Tibial artery (tissue), 4 donors: ENCODE measurements around the gene MALRD1.

Experiments used
- DNase-seq, 2 donors: peaks; one replicate each; pipeline ENCODE4 v3.0.0-alpha.2; 2019
- H3K27ac ChIP-seq, 2 donors: fragments of 200-600 bp; sonication (generic) in 1 of 2; 1 replicate in 1 of 2; 2 replicates in 1 of 2; pipeline ENCODE4 v1.5.1; 2018 to 2019; ENCODE audit warnings: mild to moderate bottlenecking in 1 of 2
- H3K27me3 ChIP-seq, 2 donors: fragments of 200-600 bp; sonication (generic) in 1 of 2; one replicate each; pipeline versions ENCODE4 v1.5.1 to v1.6.0; 2016 to 2019
- H3K36me3 ChIP-seq, 3 donors: fragments of 200-600 bp; sonication (generic) in 2 of 3; one replicate each; pipeline ENCODE4 v1.5.1; 2016 to 2019; ENCODE audit warnings: mild to moderate bottlenecking in 2 of 3
- H3K4me1 ChIP-seq, 4 donors: fragments of 200-600 bp; sonication (generic) in 2 of 4; 1 replicate in 3 of 4; 2 replicates in 1 of 4; pipeline ENCODE4 v1.5.1; 2016 to 2019
- H3K4me3 ChIP-seq, 2 donors: fragments of 200-600 bp; sonication (generic) in 1 of 2; 1 replicate in 1 of 2; 2 replicates in 1 of 2; pipeline ENCODE4 v1.5.1; 2018 to 2019; ENCODE audit warnings: mild to moderate bottlenecking in 2 of 2
- H3K9me3 ChIP-seq, 3 donors: fragments of 200-600 bp; sonication (generic) in 1 of 3; one replicate each; pipeline ENCODE4 v1.5.1; 2016 to 2019
- intact Hi-C: fragments of 100-400 bp; cut with DNase I; formaldehyde crosslinking; loops from one replicate; pipeline ENCODE4 v1.15.0; 2023; ENCODE audit warnings: low total_unique reads
- TF ChIP-seq, protein P1 (sequence below), 2 experiments: fragments of 200-600 bp in 1 of 2; fragments of 450-650 bp in 1 of 2; IDR thresholded peaks; one replicate each; pipeline ENCODE4 v1.5.1; 2017 to 2019; ENCODE audit warnings: antibody characterized with exemption in 2 of 2, mild to moderate bottlenecking in 1 of 2, moderate library complexity in 1 of 2

The MALRD1 gene

DNA sequence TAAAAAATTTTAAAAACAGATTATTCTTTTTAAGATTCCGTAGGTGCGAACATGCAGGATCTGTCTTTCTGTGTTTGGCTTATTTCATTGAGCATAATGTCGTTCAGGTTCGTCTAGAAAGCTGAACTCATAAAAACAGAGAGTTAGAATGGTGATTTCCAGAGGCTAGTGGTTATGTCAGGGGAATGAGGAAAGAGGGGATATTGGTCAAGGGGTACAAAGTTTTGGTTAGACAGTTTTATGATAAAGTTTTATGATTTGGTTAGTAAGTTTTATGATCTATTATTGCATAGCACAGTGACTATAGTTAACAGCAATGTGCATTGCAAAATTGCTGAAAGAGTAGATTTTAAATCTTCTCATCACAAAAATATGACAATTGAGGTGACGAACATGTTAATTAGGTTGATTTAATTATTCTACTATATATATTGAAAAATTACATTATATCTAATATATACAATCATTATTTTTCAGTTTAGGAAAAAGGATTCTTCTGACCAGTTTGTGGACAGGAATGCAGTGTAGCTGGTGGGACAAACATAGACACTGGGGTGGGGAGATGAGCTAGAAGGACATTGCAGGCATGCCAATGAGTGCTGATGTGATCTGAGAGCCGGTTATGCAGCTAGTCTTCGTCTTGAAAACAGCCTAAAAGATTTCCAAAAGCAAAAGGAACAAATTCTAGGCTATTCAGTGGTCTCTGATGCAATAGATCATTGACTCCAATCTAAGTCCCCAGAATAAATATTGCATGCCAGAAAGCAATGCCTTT is 31.3 kb upstream of the MALRD1 start:
- Histone ChIP-seq H3K4me3 (no peak overlapping the region), H3K4me1 (no peaks in the 10 kb centered on the region), H3K9me3 (peaks cover 0 to 2% (median 0%) of the 10 kb centered on the region in 3 donors), H3K27me3 (no peaks in the 10 kb centered on the region), H3K27ac (no peak overlapping the region), H3K36me3 (no peaks in the 10 kb centered on the region)
- TF ChIP-seq, protein P1, sequence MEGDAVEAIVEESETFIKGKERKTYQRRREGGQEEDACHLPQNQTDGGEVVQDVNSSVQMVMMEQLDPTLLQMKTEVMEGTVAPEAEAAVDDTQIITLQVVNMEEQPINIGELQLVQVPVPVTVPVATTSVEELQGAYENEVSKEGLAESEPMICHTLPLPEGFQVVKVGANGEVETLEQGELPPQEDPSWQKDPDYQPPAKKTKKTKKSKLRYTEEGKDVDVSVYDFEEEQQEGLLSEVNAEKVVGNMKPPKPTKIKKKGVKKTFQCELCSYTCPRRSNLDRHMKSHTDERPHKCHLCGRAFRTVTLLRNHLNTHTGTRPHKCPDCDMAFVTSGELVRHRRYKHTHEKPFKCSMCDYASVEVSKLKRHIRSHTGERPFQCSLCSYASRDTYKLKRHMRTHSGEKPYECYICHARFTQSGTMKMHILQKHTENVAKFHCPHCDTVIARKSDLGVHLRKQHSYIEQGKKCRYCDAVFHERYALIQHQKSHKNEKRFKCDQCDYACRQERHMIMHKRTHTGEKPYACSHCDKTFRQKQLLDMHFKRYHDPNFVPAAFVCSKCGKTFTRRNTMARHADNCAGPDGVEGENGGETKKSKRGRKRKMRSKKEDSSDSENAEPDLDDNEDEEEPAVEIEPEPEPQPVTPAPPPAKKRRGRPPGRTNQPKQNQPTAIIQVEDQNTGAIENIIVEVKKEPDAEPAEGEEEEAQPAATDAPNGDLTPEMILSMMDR (IDR thresholded peaks at IDR 0.05): no peak
- intact Hi-C loops: no loop called here
- DNase-seq: no peak

DNA sequence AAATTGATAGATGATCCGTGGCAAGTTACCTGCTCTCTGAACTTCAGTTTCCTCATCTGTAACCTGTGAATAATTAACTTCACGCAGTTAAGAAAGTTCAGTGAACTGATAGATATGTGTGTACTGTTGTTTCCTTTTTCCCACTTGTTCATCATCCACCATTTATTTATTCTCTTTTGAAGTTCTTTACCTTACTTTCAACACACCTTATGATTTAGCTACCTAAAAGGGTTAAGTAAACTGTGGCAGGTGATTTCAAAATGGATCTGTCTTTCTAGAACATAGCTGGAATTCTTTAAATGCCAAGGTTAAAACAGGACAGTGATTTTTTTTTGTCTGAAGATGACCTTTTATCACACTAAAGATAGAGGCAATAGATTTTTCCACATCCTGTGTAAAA is 27.4 kb upstream of the MALRD1 start:
- H3K4me1 ChIP-seq: no peaks in the 10 kb centered on the region
- TF ChIP-seq, protein P1 (IDR thresholded peaks at IDR 0.05): no peak
- no peak overlapping the region for H3K4me3 ChIP-seq
- H3K9me3 ChIP-seq: peaks cover 0 to 2% (median 0%) of the 10 kb centered on the region in 3 donors
- no peak overlapping the region for H3K27ac ChIP-seq
- no peak for DNase-seq
- intact Hi-C loops: no loop called here
- H3K36me3 ChIP-seq: no peaks in the 10 kb centered on the region
- H3K27me3 ChIP-seq: no peaks in the 10 kb centered on the region

DNA sequence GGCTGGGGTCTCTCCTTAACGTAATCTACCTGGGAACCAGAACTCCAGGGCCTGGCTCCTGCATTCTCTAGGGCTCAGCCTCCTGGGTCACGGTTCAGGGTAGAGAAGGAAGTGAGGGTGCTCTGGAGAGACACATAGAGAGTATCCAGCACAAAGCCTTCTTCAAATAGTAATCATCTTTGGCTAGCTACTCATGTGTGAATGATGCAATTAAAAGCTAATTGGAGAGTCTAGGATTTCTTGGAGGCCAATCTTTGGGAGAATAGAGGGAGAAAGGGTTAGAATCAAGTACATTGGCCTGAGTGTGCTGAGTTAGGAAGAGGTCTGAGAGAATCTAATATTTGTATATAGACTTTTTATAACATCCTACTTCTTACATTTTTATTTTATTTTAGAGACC is 24.0 kb upstream of the MALRD1 start:
- Histone ChIP-seq H3K4me3 (no peak overlapping the region), H3K9me3 (peaks cover 0 to 2% (median 0%) of the 10 kb centered on the region in 3 donors), H3K4me1 (no peaks in the 10 kb centered on the region), H3K36me3 (no peaks in the 10 kb centered on the region), H3K27ac (no peak overlapping the region), H3K27me3 (no peaks in the 10 kb centered on the region)
- intact Hi-C loops: no loop called here
- TF ChIP-seq, protein P1 (IDR thresholded peaks at IDR 0.05): no peak
- no peak for DNase-seq

DNA sequence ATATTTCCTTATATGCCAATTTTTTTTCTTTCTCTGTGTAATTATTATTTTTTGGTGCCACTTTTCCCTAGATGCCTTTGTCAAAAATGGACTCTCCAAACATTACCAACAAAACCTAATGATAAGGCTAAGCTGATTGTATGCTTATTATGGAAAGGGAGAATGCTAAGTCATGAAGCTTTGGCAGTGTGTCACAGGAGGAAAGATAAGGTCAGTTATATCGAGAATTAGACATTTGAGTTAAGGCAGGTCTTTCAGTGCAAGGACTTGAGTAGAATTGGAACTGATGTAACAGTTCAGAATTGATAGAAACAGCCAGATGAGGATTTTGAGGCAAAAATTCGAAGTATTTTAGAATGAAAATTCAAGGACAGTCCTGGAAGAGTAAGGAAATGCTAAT is 16.8 kb upstream of the MALRD1 start:
- no peaks in the 10 kb centered on the region for H3K9me3 ChIP-seq
- TF ChIP-seq, protein P1 (IDR thresholded peaks at IDR 0.05): no peak
- H3K36me3 ChIP-seq: no peaks in the 10 kb centered on the region
- no peaks in the 10 kb centered on the region for H3K27me3 ChIP-seq
- no peak overlapping the region for H3K4me3 ChIP-seq
- no peak overlapping the region for H3K27ac ChIP-seq
- DNase-seq: no peak
- no peaks in the 10 kb centered on the region for H3K4me1 ChIP-seq
- intact Hi-C loops: no loop called here

DNA sequence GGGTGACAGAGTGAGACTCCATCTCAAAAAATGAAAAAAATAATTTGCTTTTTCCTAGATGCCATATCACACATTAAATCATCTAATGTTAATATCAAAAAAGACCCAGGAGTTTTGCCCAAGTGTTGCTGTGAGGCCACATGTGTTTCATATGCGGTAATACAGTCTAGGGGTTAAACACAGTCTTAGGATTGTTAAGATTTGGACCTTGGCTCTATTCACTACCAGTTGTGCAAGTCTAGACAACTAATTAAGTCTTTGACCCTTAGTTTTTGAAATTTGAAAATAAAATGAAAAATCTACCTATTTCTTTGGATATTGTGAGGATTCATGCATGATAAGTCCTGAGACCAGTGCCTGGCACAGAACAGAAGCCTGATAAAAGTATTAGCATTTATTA is 14.9 kb upstream of the MALRD1 start:
- no peak overlapping the region for H3K27ac ChIP-seq
- H3K4me3 ChIP-seq: no peak overlapping the region
- intact Hi-C loops: no loop called here
- TF ChIP-seq, protein P1 (IDR thresholded peaks at IDR 0.05): no peak
- no peaks in the 10 kb centered on the region for H3K36me3 ChIP-seq
- no peaks in the 10 kb centered on the region for H3K4me1 ChIP-seq
- H3K27me3 ChIP-seq: no peaks in the 10 kb centered on the region
- no peaks in the 10 kb centered on the region for H3K9me3 ChIP-seq
- DNase-seq: no peak
